Umbilical cord (tissue), 2 donors: ENCODE data around the gene COL27A1. TPM values are rescaled to one million over a fixed set of nuclear protein-coding genes. Genes with fewer than 3 reads are reported as not detected.

Experiments used
- DNase-seq: peaks from one replicate; pipeline ENCODE4 v3.0.0-alpha.2; 2015; ENCODE audit warnings: low spot score
- total RNA-seq: library from RNA; depleted of rRNA; stranded (reverse); fragments of >200 nt; gene quantifications from one replicate; pipeline ENCODE4 v1.2.3, GENCODE V29; 2014; ENCODE audit warnings: low replicate concordance; ENCODE audit not compliant: insufficient read depth

Gene COL27A1
- total RNA-seq, 1 donor from 2014 or later, result 12.3 TPM

- no peak for DNase-seq
Measured at GRCh38 chr9:114244570-114244969, 89.2 kb downstream of the COL27A1 start.

DNA sequence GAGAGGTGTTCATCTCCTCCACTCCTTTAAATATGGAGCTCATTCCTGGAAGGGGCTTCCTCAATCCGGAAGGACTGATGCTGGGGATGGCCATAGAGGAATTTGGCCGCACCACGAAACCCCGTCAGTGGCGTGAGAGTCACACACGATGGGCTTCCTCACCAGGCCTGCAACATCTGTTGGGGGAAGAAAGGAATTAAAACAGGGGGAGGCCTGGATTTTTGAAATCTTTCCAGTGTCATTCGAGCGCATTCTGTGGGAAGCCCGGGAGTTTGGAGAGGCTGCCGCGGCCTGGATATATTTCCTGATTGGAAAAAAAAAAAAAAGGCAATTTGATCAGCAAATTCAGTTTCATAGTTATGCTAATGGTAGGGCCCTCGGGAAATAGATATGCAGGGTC lies 91.2 kb downstream of the COL27A1 start:
- DNase-seq, result no peak

DNA sequence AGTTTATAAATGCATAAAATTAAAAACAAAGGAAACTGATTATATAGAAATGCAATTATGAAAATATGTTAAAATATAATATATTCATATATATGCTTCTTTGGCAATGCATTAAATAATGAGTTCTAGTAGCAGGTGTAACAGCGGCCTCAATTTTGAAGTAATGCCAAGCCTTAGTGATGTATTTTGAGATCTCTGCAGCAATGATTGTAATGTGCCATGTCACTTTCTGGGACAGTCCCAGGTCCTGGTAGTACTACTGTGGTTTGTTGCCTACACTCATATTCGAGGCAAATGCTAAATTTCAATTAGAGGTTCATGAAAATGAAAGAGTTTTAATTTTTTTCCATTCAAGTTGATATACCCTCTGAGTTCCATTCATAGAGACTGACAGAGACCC lies 91.7 kb downstream of the COL27A1 start:
- DNase-seq, result no peak

DNA sequence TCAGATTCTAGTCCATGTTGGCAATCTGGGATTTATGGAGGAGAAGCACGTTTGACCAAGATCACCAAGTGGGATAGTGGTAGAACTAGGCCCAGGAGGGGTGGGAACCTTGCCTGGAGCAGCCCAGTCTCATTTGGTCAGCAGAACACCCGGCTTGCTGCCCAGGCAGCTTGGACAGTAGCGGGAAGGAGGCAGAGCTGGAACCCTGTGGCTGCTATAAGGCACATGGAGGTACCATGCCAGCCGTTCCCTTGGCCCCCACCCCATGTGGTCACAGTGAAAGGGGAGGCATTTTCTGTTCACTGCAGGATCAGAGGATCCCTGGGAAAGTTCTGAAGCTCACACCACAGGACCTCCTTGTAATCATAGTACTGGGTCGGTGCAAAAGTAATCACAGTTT lies 92.2 kb downstream of the COL27A1 start:
- no peak for DNase-seq

DNA sequence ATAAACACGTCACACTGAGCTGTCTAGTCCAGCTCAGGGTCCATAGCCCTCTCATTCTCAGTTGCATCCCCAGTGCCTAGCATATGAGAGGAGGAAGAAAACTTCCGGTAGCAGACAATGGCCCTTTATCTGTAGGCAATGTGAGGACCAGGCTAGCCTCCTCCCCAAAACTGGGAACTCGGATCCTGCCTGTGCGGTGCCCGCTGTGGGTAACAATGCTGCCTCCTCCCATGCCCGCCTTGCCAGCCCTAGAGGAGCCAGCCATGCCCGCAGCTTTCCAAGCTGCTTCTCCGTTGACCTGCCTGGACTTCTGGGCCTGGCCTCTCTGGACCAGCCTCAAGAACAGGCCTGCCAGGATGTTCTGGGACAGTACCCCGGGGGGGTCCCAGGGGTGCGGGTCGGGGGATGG lies 93.0 kb downstream of the COL27A1 start:
- no peak for DNase-seq

GRCh38 chr9:114249424-114250234 lies 94.3 kb downstream of the COL27A1 start:
- no peak for DNase-seq

DNA sequence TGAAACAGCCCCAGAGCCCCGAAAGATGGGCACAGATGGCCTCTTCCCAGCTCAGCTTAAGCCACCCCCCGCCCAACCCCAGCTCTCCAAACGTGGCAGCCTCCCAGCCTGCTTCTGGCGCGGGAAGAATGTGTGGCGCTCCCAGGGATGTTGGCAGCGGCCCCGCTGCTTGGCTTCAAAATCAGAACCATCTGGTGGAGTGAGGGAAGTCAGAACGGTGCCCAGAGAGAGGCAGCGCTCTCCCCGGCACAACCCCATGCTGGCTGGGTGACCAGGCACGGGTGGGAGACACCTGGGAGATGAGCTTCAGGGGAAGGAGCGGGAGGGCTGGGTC lies 94.9 kb downstream of the COL27A1 start:
- DNase-seq, result peak; percentile 95

GRCh38 chr9:114250648-114251047 lies 95.3 kb downstream of the COL27A1 start:
- DNase-seq, result peak; percentile 26

GRCh38 chr9:114252394-114252793 lies 97.1 kb downstream of the COL27A1 start:
- no peak for DNase-seq

DNA sequence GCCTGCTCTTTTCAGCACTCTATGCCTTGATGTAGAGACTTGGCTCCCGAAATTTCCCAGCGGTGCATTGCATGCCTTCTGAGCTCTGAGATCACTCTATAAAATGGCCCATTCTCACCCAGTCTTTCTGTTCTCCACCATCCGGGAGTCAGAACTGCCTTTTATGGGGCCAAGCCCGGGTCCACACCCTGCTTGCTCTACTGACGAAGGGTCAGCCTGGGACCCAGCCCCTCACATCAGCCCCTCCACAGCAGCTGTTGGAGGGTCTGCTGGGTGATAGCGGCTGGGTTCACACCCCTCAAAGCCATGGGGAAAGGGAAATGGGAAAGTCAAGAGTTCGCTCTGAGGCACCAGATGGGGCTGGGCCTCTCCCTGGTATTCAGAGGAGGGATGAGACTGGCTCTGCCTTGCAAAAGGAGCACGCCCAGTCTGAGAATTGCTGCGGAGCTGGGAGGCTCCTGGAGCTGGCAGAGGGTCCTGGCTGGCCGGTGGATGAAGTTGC lies 101.5 kb downstream of the COL27A1 start:
- peak; percentile 94 for DNase-seq

DNA sequence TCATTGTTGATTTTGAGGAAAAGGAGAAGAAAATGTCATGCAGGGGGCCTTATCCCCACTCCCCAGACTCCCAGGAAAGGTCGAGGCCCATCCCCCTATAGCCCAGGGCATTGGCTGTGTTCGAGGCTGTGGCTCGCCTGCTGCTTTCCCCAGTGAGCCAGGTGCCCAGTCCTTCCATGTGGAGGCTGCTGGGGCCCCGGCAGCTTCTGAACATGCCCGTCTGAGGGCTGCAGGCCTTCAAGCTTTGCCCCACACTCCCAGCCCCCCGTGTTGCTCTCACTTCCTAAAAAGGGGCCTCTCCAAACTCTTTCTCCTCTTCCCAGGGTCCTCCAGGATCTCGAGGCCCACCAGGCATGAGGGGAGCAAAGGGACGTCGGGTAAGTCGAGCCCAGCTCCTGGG lies 102.9 kb downstream of the COL27A1 start:
- DNase-seq, result no peak

GRCh38 chr9:114258866-114259797 lies 103.8 kb downstream of the COL27A1 start:
- DNase-seq, result no peak

GRCh38 chr9:114259798-114260523 lies 104.6 kb downstream of the COL27A1 start:
- peak; percentile 72 for DNase-seq

GRCh38 chr9:114261026-114261425 lies 105.7 kb downstream of the COL27A1 start:
- DNase-seq, result peak; percentile 64

DNA sequence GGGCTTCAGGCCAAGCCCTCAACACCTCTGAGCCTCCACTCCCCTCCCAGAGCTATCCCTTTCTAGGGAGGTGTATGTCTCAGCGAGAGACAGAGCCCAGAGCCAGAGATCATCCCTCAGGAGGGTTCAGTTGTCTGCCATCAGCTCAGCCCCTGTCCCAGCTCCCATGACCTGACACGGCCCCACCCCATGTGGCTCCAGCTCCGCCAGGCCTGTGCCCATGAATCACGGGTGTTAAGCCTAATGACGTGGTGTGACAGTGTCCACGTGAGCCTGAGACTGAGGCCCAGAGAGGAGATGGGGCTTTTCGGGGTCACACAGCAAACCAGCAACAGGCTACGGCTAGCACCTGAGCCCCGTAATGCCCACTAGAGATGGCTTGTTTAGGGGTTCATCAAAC lies 106.7 kb downstream of the COL27A1 start:
- no peak for DNase-seq

GRCh38 chr9:114263853-114264510 lies 108.6 kb downstream of the COL27A1 start:
- no peak for DNase-seq

DNA sequence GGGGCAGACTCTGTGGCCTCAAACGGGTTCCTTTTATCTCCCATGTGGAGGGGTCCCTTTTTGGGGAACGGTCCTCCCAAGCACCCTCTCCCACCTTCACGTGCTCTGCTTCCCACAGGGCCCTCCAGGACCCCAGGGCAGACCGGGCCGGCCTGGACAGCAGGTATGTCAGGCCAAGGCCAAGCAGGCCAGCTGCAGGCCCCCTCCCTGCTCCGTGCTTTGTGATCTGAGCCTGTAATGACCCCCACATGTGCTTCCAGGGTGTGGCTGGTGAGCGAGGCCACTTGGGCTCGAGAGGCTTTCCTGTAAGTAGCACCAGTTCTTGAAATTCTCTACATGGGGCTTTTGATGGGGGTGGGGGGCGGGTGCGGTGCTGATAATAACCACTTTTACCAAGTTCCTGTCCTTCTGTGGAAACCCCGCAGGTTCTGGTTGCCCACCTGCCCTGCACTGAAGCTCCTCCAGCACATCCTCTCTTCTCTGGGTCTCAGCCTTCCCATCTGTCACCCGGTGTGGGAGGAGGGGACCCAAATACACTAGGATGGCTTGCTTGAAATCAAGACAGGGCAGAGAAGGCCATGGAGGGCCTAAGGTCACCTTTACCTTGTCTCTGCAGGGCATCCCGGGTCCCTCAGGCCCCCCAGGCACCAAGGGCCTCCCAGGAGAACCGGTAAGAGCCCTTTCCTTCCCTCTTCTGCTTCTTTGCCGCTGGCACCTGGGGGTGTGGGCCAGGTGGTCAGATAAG lies 109.6 kb downstream of the COL27A1 start:
- no peak for DNase-seq

GRCh38 chr9:114266969-114267368 lies 111.6 kb downstream of the COL27A1 start:
- no peak for DNase-seq

DNA sequence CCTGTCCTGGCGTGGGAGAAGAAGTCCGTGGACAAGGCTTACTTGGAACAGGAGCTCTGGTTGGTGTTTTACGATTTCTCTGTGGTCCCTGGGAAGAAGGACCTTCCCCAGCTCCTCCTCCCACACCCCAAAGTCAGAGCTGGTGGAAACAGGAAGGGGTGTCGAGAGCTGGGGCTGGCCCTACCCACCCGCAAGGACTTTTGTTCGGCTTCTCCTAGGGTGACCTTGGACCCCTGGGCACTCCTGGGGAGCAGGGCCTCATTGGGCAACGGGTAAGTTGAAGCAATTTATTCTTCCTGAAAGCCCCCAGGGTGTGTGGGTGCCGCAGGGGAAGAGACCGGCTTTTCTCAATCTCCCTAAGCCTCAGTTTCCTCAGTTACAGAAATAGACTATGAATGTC lies 113.7 kb downstream of the COL27A1 start:
- no peak for DNase-seq

- no peak for DNase-seq
Measured at GRCh38 chr9:114270120-114270975, 115.0 kb downstream of the COL27A1 start.
